HG02642 (cell line): ENCODE measurements around the gene SRGAP2C.
"Not testable (repeated sequence)": the region's sequence is repeated elsewhere in the genome, so short reads cannot be mapped to it uniquely, and the experiment has no call there.

Experiments used
- ATAC-seq: cut with Tn5 transposase; IDR thresholded peaks from one replicate; pipeline ENCODE4 v1.9.1; 2021; ENCODE audit warnings: mild to moderate bottlenecking; ENCODE audit not compliant: unreplicated experiment, poor library complexity

The SRGAP2C gene

GRCh38 chr1:121271143-121271715 is 86.5 kb downstream of the SRGAP2C start:
- peak; percentile 45 for ATAC-seq

GRCh38 chr1:121275435-121275834 is 90.7 kb downstream of the SRGAP2C start:
- not testable (repeated sequence) for ATAC-seq

- not testable (repeated sequence) for ATAC-seq
These were observed 93.4 kb downstream of the SRGAP2C start for GRCh38 chr1:121278202-121278601.

GRCh38 chr1:121278777-121279547 is 94.2 kb downstream of the SRGAP2C start:
- not testable (repeated sequence) for ATAC-seq

GRCh38 chr1:121279548-121279898 is 94.7 kb downstream of the SRGAP2C start:
- ATAC-seq: not testable (repeated sequence)

GRCh38 chr1:121280699-121281317 is 96.0 kb downstream of the SRGAP2C start:
- ATAC-seq: not testable (repeated sequence)

GRCh38 chr1:121281480-121281879 is 96.7 kb downstream of the SRGAP2C start:
- ATAC-seq: not testable (repeated sequence)

- ATAC-seq: not testable (repeated sequence)
These were observed 98.9 kb downstream of the SRGAP2C start for GRCh38 chr1:121283587-121284180.

- ATAC-seq: not testable (repeated sequence)
These were observed 107.8 kb downstream of the SRGAP2C start for GRCh38 chr1:121292590-121292989.

- ATAC-seq: not testable (repeated sequence)
These were observed 108.8 kb downstream of the SRGAP2C start for GRCh38 chr1:121293263-121294204.

GRCh38 chr1:121294205-121294570 is 109.4 kb downstream of the SRGAP2C start:
- ATAC-seq: not testable (repeated sequence)

- not testable (repeated sequence) for ATAC-seq
These were observed 111.8 kb downstream of the SRGAP2C start for GRCh38 chr1:121296563-121296962.

GRCh38 chr1:121298529-121298928 is 113.8 kb downstream of the SRGAP2C start:
- not testable (repeated sequence) for ATAC-seq

GRCh38 chr1:121299514-121300149 is 114.9 kb downstream of the SRGAP2C start:
- ATAC-seq: not testable (repeated sequence)

- not testable (repeated sequence) for ATAC-seq
These were observed 117.1 kb downstream of the SRGAP2C start for GRCh38 chr1:121301876-121302275.

GRCh38 chr1:121307759-121308158 is 123.0 kb downstream of the SRGAP2C start:
- not testable (repeated sequence) for ATAC-seq

GRCh38 chr1:121315509-121315908 is 130.7 kb downstream of the SRGAP2C start:
- ATAC-seq: not testable (repeated sequence)

GRCh38 chr1:121316081-121316480 is 131.3 kb downstream of the SRGAP2C start:
- ATAC-seq: not testable (repeated sequence)
